Endothelial cell (in vitro differentiated cells): Measurements from ENCODE around the gene ADH1C. TPM values are rescaled to one million over a fixed set of nuclear protein-coding genes. Genes with fewer than 3 reads are reported as not detected.

Experiments used
- DNase-seq: peaks from one replicate; pipeline ENCODE4 v3.0.0; 2021; ENCODE audit warnings: low spot score
- H3K27ac Mint-ChIP-seq: one replicate; pipeline ENCODE4 v1.8.0; 2021; ENCODE audit warnings: mixed read lengths, inconsistent platforms; ENCODE audit not compliant: unreplicated experiment
- H3K27me3 Mint-ChIP-seq: one replicate; pipeline ENCODE4 v1.8.0; 2021; ENCODE audit warnings: mild to moderate bottlenecking, moderate library complexity, mixed read lengths, inconsistent platforms; ENCODE audit not compliant: unreplicated experiment
- H3K36me3 Mint-ChIP-seq: one replicate; pipeline ENCODE4 v1.8.0; 2021; ENCODE audit warnings: mild to moderate bottlenecking, low read depth, mixed read lengths, inconsistent platforms; ENCODE audit not compliant: unreplicated experiment
- H3K4me1 Mint-ChIP-seq: one replicate; pipeline ENCODE4 v1.8.0; 2021; ENCODE audit warnings: mild to moderate bottlenecking, mixed read lengths, inconsistent platforms; ENCODE audit not compliant: unreplicated experiment
- H3K4me3 Mint-ChIP-seq: one replicate; pipeline ENCODE4 v1.8.0; 2021; ENCODE audit warnings: mild to moderate bottlenecking, mixed read lengths, inconsistent platforms; ENCODE audit not compliant: unreplicated experiment
- H3K9me3 Mint-ChIP-seq: one replicate; pipeline ENCODE4 v1.8.0; 2021; ENCODE audit warnings: mixed read lengths, inconsistent platforms; ENCODE audit not compliant: unreplicated experiment
- total RNA-seq: library from RNA; stranded (reverse); fragmentation: NEBNext Ultra II Directional; extraction: Animal tissue kit (Norgen Biotek cat#: 25700); gene quantifications from one replicate; pipeline ENCODE4 v1.2.1, GENCODE V29; 2021; ENCODE audit not compliant: unreplicated experiment
- TF ChIP-seq, protein P1 (sequence below): fragments of 200-600 bp; sonication (generic); IDR thresholded peaks from one replicate; pipeline ENCODE4 v1.5.0; 2021; ENCODE audit warnings: antibody characterized with exemption; ENCODE audit not compliant: unreplicated experiment

The ADH1C gene
- total RNA-seq, 1 donor from 2014 or later, result not detected

DNA sequence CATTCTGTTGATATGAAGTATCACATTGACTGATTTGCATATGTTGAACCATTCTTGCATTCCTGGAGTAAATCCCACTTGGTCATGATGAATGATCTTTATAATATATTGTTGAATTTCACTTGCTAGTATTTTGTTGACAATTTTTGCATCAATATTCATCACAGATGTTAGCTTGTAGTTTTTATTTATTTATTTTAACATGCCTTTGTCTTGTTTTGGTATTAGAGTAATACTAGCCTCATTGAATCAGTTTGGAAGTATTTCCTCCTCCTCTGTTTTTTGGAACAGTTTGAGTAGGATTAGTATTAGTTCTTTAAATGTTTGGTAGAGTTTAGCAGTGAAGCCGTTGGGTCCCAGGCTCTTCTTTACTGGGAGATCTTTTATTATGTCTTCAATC is 13.9 kb upstream of the ADH1C start:
- no peak overlapping the region for H3K27ac Mint-ChIP-seq
- H3K36me3 Mint-ChIP-seq, result no peaks in the 10 kb centered on the region
- no peak overlapping the region for H3K4me3 Mint-ChIP-seq
- peaks cover 9% of the 10 kb centered on the region for H3K4me1 Mint-ChIP-seq
- H3K9me3 Mint-ChIP-seq, result no peaks in the 10 kb centered on the region
- TF ChIP-seq, protein P1, sequence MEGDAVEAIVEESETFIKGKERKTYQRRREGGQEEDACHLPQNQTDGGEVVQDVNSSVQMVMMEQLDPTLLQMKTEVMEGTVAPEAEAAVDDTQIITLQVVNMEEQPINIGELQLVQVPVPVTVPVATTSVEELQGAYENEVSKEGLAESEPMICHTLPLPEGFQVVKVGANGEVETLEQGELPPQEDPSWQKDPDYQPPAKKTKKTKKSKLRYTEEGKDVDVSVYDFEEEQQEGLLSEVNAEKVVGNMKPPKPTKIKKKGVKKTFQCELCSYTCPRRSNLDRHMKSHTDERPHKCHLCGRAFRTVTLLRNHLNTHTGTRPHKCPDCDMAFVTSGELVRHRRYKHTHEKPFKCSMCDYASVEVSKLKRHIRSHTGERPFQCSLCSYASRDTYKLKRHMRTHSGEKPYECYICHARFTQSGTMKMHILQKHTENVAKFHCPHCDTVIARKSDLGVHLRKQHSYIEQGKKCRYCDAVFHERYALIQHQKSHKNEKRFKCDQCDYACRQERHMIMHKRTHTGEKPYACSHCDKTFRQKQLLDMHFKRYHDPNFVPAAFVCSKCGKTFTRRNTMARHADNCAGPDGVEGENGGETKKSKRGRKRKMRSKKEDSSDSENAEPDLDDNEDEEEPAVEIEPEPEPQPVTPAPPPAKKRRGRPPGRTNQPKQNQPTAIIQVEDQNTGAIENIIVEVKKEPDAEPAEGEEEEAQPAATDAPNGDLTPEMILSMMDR, result no peak
- H3K27me3 Mint-ChIP-seq, result peaks cover 1% of the 10 kb centered on the region
- no peak for DNase-seq

DNA sequence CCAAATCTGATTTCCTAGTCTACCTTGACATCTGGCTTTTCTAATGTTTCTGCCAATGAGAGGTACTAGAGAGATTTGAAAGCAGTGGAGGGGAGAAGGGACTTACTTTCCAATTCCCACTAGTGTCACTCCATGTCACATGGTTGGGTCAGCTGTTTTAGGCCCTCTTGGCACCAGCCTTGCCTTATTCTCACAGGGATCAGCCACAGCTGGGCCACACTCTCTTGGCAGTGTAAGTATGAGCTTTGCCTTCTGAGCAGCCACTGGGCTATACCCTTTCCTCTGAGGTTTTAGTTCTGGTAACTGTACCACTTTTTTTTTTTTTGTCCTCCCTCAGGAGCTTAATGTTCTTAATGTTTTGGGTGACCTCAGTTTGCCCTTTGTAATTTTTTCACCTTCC is 10.2 kb upstream of the ADH1C start:
- Mint-ChIP-seq H3K27me3 (peaks cover 1% of the 10 kb centered on the region), H3K4me3 (no peak overlapping the region), H3K9me3 (no peaks in the 10 kb centered on the region), H3K36me3 (no peaks in the 10 kb centered on the region), H3K27ac (no peak overlapping the region), H3K4me1 (peaks cover 9% of the 10 kb centered on the region)
- no peak for DNase-seq
- TF ChIP-seq, protein P1, result no peak

DNA sequence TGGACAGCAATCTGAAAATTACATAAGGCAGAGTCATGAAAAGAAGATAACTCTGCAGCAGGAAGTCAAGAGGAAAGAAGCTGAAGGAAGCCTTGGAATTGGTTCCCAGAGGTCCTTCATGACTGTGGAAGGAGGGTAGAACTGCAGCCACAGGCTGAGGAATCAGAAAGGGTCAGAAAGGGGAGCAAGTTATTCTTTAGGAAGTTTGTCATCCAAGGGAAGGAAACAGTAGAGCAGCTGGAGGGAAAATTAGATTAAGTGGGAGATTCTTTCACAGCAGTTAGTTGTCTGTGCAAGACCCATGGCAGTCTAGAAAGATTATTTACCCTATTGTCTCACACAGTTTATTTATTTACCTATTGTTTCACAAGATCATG is 9.3 kb upstream of the ADH1C start:
- Mint-ChIP-seq H3K27ac (no peak overlapping the region), H3K9me3 (no peaks in the 10 kb centered on the region)
- TF ChIP-seq, protein P1, result no peak

DNA sequence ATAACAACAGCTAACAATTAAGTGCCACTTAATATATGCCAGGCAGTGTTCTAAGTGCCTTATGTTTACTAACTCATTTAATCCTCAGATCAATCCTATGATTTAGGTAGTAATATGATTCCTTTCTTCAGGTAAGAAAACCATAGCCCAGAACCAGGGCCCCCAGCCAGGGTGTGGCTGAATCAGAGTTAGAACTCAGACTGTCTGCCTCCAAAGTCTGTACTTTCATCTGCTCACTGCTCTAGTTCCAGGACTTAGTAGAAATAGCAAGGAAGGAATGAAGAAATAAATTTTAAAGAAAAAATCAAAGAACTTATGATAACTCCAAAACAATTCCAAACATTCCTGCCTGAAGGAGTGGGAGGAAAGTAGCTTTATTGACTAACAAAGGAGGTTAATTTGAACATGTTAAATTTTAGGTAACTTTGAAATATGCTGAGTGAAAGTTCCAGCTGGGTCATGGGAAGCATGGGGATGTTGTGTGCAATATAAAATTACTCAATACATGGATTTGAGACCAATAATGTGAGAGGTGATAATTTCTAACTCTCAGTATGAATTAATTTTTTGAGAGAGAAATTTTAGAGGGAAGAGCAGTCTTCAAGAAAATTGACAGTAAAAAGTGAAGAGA is 8.8 kb upstream of the ADH1C start:
- Mint-ChIP-seq H3K4me1 (peaks cover 9% of the 10 kb centered on the region), H3K9me3 (no peaks in the 10 kb centered on the region), H3K36me3 (no peaks in the 10 kb centered on the region), H3K27me3 (no peaks in the 10 kb centered on the region), H3K4me3 (no peak overlapping the region), H3K27ac (no peak overlapping the region)
- no peak for DNase-seq
- TF ChIP-seq, protein P1, result no peak

More for the DNA sequence above, 9.3 kb upstream of the ADH1C start:
- Mint-ChIP-seq H3K4me3 (no peak overlapping the region), H3K27me3 (no peaks in the 10 kb centered on the region), H3K4me1 (peaks cover 9% of the 10 kb centered on the region), H3K36me3 (no peaks in the 10 kb centered on the region)
- DNase-seq, result no peak

DNA sequence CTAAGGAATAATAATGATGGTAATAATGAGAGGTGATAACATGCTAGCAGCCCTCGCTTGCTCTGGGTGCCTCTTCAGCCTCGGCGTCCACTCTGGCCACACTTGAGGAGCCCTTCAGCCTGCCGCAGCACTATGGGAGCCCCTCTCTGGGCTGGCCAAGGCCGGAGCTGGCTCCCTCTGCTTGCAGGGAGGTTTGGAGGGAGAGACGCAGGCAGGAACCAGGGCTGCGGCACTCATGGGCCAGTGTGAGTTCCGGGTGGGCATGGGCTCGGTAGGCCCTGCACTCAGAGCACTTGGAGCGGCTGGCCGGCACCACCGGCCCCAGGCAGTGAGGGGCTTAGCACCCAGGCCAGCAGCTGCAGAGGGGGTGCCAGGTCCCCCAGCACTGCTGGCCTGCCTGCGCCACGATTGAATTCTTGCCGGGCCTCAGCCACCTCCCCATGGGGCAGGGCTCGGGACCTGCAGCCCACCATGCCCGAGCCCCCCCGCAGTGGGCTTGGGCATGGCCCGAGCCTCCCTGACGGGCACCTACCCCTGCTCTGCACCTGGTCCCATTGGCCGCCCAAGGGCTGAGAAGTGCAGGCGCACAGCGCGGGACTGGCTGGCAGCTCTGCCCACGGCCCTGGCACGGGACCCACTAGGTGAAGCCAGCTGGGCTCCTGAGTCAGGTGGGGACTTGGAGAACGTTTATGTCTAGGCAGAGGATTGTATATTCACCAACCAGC is 7.1 kb upstream of the ADH1C start:
- TF ChIP-seq, protein P1, result no peak
- Mint-ChIP-seq H3K4me1 (peaks cover 9% of the 10 kb centered on the region), H3K4me3 (no peak overlapping the region), H3K27ac (no peak overlapping the region), H3K9me3 (no peaks in the 10 kb centered on the region), H3K27me3 (peaks cover 3% of the 10 kb centered on the region), H3K36me3 (no peaks in the 10 kb centered on the region)
- DNase-seq, result no peak
